Omental fat pad (tissue), 4 donors: ENCODE data around the gene FES. TPM values are rescaled to one million over a fixed set of nuclear protein-coding genes. Genes with fewer than 3 reads are reported as not detected.

ENCODE experiments used
- ATAC-seq: fragments of 150-250 bp; one replicate; pipeline ENCODE4 v1.9.1; 2016; ENCODE audit warnings: mild to moderate bottlenecking, moderate library complexity; ENCODE audit not compliant: low FRiP score
- DNase-seq: peaks from one replicate; pipeline ENCODE4 v3.0.0-alpha.2; 2019; ENCODE audit warnings: low spot score
- CTCF ChIP-seq, 3 donors: fragments of 450-650 bp; IDR thresholded peaks; one replicate each; pipeline ENCODE4 v1.5.1; 2016 to 2017; ENCODE audit warnings: antibody characterized with exemption in 3 of 3, mild to moderate bottlenecking in 3 of 3, moderate library complexity in 2 of 3
- total RNA-seq, 4 donors: library from RNA; depleted of rRNA; stranded (reverse); fragments of >200 nt; gene quantifications; one replicate each; pipeline ENCODE4 v1.1.0, GENCODE V29; 2016

Gene FES
- total RNA-seq, 4 donors from 2014 or later, result 57.0 to 146 (median 77.2) TPM

DNA sequence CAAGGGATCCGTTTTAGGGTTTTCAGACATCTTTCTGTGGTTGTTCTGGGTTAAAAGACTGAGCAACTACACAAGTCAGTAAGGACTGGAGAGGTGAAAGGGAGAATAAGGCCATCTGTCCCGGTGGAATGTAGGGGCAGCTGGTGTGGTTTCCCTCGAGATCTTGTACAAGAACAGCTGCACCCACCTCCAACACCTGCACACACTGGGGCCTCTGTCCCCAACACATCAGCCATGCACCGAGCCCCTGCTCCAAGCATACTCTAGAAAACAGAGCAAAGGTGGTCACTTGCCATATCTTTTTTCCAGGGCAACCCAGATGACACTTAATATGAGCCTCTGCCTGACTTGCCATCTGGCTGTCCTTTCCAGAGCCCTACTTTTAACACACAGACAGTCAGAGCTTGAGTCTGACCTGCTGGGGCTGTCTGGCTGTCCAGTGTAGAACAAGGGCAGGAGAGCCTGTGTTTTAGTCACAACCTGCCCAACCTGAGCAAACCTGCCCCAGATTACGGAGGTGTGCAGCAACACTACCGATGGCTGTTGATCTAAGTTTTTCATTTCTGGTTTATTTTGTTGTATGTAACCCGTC is 31.0 kb downstream of the FES start:
- ATAC-seq, result no peak
- TF ChIP-seq CTCF (IDR thresholded peaks at IDR 0.05), result no peak

GRCh38 chr15:90915808-90916440 is 31.6 kb downstream of the FES start:
- ATAC-seq (no peak), DNase-seq (no peak)
- no peak for TF ChIP-seq CTCF (IDR thresholded peaks at IDR 0.05)

More for the DNA sequence above, 31.0 kb downstream of the FES start:
- DNase-seq, result no peak

DNA sequence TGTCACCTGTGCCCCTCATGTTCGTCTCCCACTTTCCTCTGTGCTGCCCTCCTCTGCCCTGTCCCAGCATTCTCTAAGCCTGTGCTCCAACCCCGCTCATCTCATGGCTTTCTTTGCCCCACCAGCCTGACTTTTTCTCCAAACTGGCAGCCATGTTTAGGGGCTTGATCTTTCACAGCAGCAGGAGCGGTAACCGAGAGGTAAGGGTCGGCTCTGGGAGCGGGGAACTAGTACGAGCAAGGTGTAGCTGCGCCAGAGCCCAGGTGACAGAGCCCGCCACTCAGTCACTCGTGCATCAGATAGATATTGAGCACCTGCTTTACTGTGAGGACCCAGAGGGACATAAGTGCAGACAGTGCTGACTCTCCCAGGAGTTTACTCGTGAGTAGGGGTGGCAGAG is 32.2 kb downstream of the FES start:
- no peak for TF ChIP-seq CTCF (IDR thresholded peaks at IDR 0.05)
- no peak for ATAC-seq
- DNase-seq, result no peak

DNA sequence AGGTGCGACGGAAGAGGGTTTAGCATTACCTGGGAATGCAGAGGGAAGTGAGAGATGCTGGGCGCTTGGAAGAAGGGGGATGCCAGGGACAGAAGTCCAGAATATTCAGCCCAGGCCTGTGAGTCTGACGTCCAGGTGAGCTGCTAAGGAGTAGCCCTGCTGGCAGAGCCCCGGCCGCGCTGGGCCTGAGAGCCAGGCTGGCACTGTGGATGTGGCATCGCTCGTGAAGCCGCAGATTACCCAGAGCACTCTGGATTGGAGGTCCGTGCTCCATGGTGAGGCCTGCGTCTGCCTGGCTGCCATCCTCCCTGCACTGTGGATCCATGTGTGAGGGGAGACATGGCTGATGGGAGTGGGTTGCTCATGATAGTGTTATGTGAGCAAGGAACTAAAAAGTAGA is 33.3 kb downstream of the FES start:
- TF ChIP-seq CTCF (IDR thresholded peaks at IDR 0.05), result no peak
- no peak for DNase-seq
- no peak for ATAC-seq

DNA sequence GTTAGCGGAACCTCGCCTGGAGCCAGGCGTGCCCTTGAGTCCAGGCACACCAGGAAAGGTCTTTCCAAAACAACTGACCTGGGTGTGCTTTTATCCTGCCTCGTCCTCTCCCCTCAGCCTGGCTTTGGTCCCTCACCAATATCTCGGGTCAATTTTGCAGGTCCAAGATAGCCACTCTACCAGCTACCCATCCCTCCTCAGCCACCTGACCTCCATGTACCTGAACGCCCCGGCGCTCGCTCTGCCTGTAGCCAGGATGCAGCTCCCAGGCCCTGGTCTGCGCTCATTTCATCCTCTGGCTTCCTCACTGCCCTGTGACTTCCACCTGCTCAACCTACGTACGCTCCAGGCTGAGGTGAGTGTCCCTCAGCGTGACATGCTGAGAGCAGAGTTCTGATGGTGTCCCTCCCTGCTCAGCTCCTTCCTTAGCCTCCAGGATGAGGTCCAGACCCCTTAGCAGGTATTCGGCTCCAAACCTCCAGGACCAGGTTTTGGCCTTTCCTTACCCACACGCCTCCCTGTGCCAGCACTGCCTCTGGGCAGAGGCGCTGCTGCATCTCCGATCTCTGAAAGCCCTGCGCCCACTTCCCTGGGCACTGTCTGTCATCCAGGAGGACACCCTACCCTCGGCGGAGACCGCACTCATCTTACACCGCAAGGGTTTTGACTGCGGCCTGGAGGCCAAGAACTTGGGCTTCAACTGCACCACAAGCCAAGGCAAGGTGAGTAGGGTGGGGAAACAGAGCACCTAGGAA is 33.9 kb downstream of the FES start:
- no peak for TF ChIP-seq CTCF (IDR thresholded peaks at IDR 0.05)
- DNase-seq, result no peak
- ATAC-seq, result no peak

GRCh38 chr15:90918835-90919234 is 34.5 kb downstream of the FES start:
- DNase-seq, result no peak
- ATAC-seq, result no peak
- TF ChIP-seq CTCF (IDR thresholded peaks at IDR 0.05), result no peak
